HG02973 (cell line): ENCODE measurements around the gene LZTS3.
"Not testable (repeated sequence)": the region's sequence is repeated elsewhere in the genome, so short reads cannot be mapped to it uniquely, and the experiment has no call there.

Source experiments
- ATAC-seq: cut with Tn5 transposase; IDR thresholded peaks from one replicate; pipeline ENCODE4 v1.9.1; 2021; ENCODE audit warnings: moderate library complexity; ENCODE audit not compliant: unreplicated experiment

The LZTS3 gene

DNA sequence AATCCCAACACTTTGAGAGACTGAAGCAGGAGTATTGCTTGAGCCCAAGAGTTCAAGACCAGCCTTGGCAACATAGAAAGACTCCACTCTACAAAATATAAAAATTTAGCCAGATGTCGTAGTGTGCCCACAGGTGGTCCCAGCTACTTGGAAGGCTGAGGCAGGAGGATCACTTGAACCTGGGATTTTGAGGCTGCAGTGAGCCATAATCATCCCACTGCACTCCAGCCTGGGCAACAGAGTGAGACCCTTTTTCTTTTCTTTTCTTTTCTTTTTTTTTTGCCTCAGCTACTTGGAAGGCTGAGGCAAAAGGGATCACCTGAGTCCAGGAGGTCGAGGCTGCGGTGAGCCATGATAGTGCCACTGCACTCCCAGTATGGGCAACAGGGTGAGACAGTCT, 31.6 kb downstream of the LZTS3 start:
- no peak for ATAC-seq

DNA sequence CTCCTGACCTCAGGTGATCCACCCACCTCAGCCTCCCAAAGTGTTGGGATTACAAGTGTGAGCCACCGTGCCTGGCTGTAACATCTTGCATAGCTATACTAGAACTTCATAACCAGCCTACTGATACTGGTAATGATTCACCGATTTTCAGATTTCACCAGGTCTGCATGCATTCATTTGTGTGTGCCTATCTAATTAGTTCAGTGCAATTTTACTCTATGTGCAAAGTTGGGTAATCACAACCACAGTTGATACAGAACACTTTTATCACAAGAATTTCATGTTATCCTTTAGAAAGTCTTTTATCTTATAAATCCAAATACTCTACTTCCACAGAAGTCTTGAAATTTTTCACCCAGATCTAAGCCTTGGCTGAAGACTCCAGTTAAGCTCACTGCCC, 35.9 kb downstream of the LZTS3 start:
- no peak for ATAC-seq

DNA sequence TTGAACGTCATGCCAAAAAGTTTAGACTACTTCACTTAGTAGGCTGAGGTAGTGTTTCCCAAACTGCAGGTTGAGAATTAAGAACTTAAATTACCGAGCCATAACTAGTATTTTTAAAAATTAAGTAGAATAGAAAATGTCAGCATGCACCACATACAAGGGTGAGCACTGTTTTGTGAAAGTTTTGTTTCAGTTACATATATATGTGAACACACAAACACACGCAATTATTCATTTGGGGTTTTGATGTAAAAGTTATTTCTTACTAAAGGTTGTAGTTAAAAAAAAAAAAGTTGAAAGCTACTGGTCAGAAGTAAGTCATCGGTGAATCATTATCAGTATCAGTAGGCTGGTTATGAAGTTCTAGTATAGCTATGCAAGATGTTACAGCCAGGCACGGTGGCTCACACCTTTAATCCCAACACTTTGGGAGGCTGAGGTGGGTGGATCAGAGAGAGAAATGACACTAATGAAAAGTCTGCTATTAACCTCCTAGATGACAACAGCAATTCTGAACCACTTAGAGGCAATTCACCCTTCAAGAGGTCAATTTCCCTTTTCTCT, 37.8 kb downstream of the LZTS3 start:
- ATAC-seq: no peak

DNA sequence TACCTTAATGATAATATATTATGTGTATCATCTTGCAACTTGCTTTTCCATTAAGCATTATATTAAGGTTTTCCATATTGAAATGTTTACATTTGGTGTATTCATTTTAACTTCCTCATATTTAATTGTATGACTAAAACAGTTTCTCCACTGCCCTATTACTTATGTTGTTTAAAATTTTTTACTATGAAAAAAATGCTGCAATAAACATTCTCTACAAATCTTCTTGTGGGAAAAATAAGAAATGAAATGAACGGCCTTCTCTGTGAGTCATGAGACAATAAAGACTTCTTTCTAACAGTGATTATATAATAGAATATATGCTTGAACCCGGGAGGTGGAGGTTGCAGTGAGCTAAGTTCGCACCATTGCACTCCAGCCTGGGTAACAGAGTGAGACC, 39.2 kb downstream of the LZTS3 start:
- ATAC-seq: no peak

DNA sequence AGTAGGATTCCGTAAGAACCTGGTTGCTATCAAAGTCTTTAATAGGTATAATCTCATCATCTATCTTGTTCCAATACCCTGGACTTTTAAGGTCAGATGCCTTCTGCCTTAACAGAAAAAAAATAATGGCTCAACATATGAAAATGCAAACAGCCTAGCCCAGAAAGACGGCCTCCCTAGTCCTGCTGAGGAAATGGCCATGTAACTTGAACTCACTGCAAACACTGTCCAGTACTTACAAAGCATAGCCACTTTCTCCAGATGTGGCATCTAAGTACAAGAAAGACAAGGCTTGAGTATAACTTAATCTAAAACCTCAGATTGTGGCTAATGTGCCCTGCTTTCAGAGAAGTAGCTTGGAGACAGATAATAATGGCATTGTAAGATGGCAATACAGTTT, 40.2 kb downstream of the LZTS3 start:
- no peak for ATAC-seq

DNA sequence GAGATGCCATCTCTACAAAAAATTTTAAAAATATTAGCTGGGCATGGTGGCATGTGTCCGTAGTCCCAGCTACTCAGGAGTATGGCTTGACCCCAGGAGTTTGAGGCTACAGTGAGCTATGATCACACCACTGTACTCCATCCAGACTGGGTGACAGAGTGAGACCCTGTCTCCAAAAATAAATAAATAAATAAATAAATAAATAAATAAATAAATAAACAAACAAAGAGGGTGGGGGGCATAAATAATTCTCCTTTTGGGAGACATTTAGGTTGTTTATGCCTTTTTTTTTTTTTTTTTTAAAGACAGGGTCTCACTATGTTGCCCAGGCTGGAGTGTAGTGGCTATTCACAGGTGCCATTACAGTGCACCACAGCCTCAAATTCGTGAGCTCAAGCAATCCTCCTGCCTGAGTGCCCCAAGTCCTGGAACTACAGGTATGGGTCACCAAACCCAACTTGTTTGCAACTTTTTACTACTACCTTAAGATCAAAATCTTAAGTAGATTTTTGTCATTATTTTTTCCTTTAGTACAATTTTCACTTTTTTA, 43.2 kb downstream of the LZTS3 start:
- ATAC-seq: no peak

DNA sequence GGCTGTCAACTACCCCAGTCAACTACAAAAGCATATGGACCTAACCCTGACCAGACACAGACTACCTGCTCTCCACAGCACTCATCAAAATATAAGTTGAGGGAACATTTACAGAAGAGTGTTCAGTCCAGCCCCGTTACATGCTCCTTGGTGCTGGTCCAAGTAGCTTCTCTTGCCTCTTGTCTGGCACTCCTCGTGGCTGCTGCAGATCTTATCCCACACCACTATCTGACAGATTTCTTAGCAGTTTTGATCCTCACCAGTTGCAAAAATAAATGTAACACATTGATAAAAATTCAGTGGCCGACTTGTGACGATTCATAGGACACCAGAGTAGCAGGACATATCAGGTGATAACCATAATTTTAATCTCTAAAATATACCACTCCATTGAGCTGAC, 44.3 kb downstream of the LZTS3 start:
- no peak for ATAC-seq

DNA sequence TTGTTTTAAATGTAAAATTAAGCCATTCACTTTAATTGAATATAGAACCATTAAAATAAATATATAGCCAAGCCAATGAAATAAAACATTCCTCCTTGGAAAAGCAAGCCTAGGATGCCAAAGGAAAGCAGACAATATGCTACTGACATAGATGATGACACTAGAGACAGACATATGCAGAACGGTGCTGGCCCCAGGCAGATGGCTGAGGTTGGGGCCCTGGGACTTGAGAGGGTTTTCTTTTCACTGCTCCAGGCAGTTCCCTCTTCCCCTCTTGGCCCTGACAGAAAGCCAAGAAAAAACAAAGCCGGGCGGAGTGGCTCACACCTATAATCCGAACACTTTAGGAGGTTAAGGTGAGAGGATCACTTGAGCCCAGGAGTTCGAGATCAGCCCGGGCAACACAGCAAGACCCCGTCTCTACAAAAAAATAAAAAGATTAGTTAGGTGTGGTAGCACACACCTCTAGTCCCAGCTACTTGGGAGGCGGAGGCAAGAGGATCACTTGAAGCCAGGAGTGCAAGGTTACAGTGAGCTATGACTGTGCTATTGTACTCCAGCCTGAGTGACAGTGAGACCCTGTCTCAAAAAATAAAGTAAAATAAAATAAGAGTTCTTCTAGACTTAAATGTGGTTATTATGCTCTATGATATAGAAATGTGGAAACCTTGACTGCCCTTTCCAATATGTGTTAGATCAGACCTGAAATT, 44.9 kb downstream of the LZTS3 start:
- no peak for ATAC-seq

DNA sequence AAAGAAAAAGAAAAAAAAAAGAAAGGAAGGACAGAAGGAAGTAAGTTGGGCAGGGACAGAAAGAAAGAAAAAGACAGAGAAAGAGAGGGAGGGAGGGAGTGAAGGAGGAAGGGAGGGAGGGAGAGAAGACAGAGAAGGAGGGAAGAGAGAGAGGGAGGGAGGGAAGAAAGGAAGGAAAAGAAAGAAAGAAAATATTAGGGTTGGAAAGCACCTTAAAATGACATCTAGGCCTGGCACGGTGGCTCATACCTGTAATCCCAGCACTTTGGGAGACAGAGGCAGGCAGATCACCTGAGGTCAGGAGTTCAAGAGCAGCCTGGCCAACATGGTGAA, 46.9 kb downstream of the LZTS3 start:
- ATAC-seq: no peak

DNA sequence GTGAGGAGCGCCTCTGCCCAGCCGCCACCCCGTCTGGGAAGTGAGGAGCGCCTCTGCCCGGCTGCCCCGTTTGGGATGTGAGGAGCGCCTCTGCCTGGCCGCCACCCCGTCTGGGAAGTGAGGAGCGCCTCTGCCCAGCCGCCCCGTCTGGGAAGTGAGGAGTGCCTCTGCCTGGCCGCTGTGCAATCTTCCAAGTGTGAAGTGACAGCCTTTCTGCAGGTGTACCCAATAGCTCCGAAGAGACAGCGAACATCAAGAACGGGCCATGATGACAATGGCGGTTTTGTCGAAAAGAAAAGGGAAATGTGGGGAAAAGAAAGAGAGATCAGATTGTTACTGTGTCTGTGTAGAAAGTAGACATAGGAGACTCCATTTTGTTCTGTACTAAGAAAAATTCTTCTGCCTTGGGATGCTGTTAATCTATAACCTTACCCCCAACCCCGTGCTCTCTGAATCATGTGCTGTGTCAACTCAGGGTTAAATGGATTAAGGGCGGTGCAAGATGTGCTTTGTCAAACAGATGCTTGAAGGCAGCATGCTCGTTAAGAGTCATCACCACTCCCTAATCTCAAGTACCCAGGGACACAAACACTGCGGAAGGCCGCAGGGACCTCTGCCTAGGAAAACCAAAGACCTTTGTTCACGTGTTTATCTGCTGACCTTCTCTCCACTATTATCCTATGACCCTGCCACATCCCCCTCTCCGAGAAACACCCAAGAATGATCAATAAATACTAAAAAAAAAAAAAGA, 47.4 kb downstream of the LZTS3 start:
- ATAC-seq: not testable (repeated sequence)

DNA sequence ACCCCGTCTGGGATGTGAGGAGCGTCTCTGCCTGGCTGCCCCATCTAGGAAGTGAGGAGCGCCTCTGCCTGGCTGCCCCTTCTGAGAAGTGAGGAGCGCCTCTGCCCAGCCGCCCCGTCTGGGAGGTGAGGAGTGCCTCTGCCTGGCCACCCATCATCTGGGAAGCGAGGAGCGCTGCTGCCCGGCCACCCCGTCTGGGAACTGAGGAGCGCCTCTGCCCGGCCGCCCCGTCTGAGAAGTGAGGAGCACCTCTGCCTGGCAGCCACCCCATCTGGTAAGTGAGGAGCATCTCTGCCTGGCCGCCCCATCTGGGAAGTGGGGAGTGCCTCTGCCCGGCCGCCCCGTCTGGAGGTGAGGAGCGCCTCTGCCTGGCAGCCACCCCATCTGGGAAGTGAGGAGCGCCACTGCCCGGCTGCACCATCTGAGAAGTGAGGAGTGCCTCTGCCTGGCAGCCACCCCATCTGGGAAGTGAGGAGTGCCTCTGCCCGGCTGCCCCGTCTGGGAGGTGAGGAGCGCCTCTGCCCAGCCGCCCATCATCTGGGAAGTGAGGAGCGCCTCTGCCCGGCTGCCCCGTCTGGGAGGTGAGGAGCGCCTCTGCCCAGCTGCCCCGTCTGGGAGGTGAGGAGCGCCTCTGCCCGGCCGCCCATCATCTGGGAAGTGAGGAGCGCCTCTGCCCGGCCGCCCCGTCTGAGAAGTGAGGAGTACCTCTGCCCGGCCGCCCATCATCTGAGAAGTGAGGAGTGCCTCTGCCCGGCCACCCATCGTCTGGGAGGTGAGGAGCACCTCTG, 48.4 kb downstream of the LZTS3 start:
- not testable (repeated sequence) for ATAC-seq

DNA sequence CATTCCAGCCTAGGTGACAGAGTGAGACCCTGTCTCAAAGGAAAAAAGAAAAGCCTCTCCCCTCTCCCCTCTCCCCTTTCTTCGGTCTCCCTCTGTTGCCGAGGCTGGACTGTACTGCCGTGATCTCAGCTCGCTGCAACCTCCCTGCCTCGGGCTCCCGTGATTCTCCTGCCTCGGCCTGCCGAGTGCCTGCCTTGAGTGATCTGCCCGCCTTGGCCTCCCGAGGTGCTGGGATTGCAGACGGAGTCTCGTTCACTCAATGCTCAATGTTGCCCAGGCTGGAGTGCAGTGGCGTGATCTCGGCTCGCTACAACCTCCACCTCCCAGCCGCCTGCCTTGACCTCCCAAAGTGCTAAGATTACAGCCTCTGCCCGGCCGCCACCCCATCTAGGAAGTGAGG, 49.2 kb downstream of the LZTS3 start:
- ATAC-seq: not testable (repeated sequence)

DNA sequence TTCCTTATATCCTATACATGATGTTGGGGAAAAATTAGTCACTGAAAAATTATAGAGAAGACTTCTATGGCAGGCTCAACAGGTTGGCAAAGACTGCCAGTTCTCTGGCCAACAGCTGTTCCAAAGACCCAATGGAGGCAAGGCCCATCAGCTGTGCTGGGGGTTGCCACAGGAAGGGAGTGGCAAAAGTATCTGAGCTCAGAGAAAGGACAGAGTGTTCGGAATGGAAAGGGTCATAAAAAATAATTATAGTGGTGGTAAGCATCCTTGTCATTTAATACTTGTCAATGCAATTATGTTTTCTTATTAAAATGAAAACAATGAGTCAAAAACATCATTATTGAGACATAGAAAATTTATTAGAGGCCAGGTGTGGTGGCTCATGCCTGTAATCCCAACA, 49.8 kb downstream of the LZTS3 start:
- ATAC-seq: no peak

DNA sequence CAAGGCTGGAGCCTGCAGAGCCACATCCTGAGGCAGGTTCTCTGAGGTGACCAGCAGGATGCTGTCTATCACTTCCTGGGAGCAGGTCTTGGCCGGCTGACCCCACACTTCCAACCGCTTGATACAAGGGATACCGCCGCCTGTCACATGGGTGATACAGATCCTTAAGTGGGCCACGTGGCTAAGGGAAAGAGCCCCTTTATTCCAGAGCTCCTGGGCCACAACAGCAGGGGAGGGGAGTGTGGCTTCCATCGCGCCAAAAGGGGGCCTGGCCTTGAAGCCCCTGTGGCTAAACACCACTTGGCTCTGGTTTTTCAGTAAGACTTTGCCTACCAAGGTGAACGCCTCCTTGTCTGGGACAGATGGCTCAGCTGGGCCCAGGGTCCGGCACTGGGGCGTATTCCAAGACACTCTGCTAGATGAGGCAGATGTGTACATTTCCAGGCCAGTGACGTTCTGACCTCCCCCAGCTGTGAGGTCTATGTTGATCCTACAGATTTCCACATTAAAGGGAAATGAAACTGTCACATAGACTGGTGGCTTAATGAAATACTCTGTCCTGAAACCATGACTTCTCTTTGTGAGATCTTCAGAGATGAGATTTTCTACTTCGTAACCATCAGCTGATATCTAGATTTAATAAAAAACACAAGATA, 51.3 kb downstream of the LZTS3 start:
- no peak for ATAC-seq

DNA sequence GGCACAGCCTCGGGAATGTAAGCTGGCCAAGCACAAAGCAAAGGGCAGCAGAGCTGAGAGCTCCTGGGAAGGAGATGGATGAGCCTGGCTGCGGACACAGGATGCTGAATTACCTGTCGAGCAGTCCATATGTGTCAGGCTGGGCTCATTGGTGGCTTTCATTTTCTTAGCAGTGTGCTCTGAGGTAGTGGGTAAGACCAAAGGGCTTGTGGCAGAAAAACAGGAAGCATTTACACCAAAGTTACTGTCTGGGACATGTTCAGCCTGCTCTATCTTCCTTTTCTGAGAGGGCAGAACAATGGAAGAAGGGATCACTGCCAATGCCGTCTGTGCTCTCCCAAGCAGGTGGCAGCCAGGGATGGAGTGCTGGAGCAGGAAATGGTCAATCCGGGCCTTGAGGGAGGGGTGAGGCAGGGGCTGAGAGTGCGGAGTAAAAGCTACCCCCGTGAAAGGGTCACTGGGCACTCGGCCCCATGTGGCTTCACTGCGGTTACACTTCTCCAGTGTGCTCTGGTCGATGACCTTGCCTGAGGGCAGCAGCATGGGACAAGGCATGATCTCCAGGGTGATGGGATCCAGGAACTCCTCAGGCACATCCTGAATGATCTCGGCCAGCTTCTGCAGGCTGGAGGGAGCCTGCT, 52.0 kb downstream of the LZTS3 start:
- no peak for ATAC-seq

DNA sequence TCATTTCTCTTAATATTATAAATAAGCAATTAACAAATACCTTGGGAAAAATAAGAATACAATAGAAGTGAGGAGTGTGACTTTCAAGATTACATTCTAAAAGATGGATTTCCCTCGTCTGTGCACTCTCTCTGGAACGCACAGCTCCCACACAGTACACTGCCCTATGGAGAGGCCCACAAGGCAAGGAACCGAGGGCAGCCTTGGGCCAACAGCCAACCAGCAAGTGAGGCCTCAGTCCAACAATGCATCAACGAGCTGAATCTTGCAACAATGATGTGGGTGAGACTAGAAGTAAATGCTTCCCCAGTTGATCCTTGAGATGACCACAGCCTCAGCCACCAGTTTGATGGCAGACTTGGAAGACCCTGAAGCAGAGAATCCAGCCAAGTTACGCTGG, 54.3 kb downstream of the LZTS3 start:
- no peak for ATAC-seq

DNA sequence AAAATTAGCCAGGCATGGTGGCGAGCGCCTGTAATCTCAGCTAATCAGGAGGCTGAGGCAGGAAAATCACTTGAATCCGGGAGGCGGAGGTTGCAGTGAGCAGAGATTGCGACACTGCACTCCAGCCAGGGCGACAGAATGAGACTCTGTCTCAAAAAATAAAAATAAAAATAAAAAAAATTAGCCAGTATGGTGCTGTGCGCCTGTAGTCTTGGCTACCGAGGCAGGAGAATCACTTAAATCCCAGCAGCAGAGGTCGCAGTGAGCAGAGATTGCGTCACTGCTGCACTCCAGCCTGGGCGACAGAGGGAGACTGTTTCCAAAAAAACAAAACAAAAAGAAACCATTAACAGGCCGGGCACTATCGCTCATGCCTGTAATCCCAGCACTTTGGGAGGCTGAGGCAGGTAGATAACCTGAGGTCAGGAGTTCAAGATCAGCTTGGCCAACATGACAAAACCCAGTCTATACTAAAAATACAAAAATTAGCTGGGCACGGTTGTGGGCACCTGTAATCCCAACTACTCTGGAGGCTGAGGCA, 55.4 kb downstream of the LZTS3 start:
- ATAC-seq: not testable (repeated sequence)

DNA sequence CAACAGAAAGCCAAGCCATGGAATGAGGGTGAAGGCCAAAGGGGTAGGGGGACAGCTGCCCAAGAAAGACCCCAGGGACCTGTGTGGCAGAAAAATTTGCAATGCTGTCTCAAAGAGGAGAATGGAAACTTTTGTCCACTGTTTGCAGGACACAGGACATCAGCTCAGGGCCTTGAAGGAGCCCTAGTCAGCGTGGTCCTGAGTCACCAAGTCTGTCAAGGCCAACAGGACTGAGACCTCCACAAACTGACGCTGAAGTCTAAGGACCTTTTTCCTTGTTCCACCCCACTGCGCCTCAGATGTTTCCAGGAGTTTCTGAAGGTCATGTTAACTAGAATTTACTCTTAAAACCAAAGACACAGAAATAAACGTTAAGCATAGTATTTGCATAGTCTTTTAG, 57.0 kb downstream of the LZTS3 start:
- no peak for ATAC-seq

DNA sequence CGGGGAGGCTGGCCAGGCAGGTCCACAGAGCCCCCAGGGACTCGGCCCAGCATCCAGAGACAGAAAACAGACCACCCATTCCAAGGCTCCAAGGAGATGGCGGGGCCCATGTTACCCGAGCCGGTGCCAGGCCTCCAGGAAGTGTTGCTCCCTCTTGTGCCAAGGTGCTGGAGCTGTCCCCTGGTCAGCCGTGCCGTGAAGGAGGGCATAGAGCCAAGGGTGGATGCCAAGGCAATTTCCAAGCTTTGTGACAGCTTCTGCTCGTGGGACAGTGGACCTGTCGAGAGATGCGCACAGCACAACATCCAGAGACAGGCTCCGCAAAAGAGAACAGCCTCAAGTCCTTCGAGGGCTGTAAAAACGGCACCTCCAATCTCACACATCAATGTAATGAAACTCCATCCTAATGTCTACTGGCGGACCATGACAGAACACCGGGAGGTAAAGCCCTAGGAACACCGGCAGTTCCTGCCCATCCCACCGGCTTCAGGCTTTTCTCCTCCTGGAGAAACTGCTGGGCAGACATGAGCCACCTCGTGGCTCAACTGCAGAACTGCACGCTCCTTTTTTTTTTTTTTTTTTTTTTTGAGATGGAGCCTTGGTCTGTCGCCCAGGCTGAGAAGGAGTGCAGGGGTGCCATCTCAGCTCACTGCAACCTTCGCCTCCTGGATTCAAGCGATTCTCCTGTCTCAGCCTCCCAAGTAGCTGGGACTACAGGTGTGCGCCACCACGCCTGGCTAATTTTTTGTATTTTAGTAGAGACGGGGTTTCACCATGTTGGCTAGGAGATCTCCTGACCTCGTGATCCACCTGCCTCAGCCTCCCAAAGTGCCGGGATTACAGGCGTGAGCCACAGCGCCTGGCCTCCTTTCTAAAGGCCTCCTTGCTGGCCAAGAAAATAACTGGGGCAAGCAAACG, 57.9 kb downstream of the LZTS3 start:
- no peak for ATAC-seq
